Gastroesophageal sphincter (tissue), 4 donors: Measurements from ENCODE around the gene TCOF1. TPM values are rescaled to one million over a fixed set of nuclear protein-coding genes. Genes with fewer than 3 reads are reported as not detected.

Source experiments
- ATAC-seq: fragments of 150-250 bp; one replicate; pipeline ENCODE4 v1.9.1; 2016; ENCODE audit warnings: mild to moderate bottlenecking, moderate library complexity
- H3K27ac ChIP-seq, 4 donors: fragments of 200-600 bp; sonication (generic) in 3 of 4; 1 replicate in 3 of 4; 2 replicates in 1 of 4; pipeline ENCODE4 v1.5.1; 2016 to 2019
- H3K27me3 ChIP-seq: fragments of 200-600 bp; sonication (generic); one replicate; pipeline ENCODE4 v1.5.1; 2019
- H3K36me3 ChIP-seq, 2 donors: fragments of 200-600 bp; sonication (generic); one replicate each; pipeline ENCODE4 v1.5.1; 2019; ENCODE audit warnings: control low read depth in 1 of 2
- H3K4me1 ChIP-seq, 3 donors: fragments of 200-600 bp; sonication (generic); 1 replicate in 2 of 3; 2 replicates in 1 of 3; pipeline ENCODE4 v1.5.1; 2016 to 2019; ENCODE audit warnings: control low read depth in 2 of 3
- H3K4me3 ChIP-seq, 2 donors: fragments of 200-600 bp; sonication (generic); one replicate each; pipeline ENCODE4 v1.5.1; 2019; ENCODE audit warnings: mild to moderate bottlenecking in 1 of 2, moderate library complexity in 1 of 2
- H3K9me3 ChIP-seq, 3 donors: fragments of 200-600 bp; sonication (generic); one replicate each; pipeline ENCODE4 v1.5.1; 2017 to 2019; ENCODE audit warnings: control low read depth in 2 of 3
- EP300 ChIP-seq: sonication (generic); formaldehyde crosslinking; IDR thresholded peaks from one replicate; pipeline ENCODE4 v1.6.1; 2017; ENCODE audit warnings: antibody characterized with exemption, mild to moderate bottlenecking
- POLR2A ChIP-seq, 2 donors: fragments of 450-650 bp; IDR thresholded peaks; one replicate each; pipeline ENCODE4 v1.6.1; 2017; ENCODE audit warnings: antibody characterized with exemption in 2 of 2, mild to moderate bottlenecking in 2 of 2, moderate library complexity in 1 of 2
- POLR2AphosphoS5 ChIP-seq: sonication (generic); formaldehyde crosslinking; IDR thresholded peaks from one replicate; pipeline ENCODE4 v1.6.1; 2017; ENCODE audit warnings: antibody characterized with exemption
- WGBS, 2 donors: methylation state at CpG; one replicate each; pipeline ENCODE4 v1.1.5; 2018; ENCODE audit warnings: low coverage in 1 of 2; 5-methylcytosine and 5-hydroxymethylcytosine counted together
- total RNA-seq, 4 donors: library from RNA; depleted of rRNA; stranded (reverse); fragments of >200 nt; gene quantifications; one replicate each; pipeline ENCODE4 v1.1.0, GENCODE V29; 2016
- TF ChIP-seq, protein P1 (sequence below), 4 experiments: fragments of 200-600 bp in 2 of 4; fragments of 450-650 bp in 2 of 4; sonication (generic) in 1 of 4; IDR thresholded peaks; one replicate each; pipeline ENCODE4 v1.5.1; 2017 to 2019; ENCODE audit warnings: antibody characterized with exemption in 4 of 4, mild to moderate bottlenecking in 2 of 4, moderate library complexity in 2 of 4

TCOF1 gene
- total RNA-seq, 4 donors from 2014 or later, result 25.4 to 55.7 (median 31.0) TPM

- H3K27me3 ChIP-seq, result no peaks in the 10 kb centered on the region
- H3K9me3 ChIP-seq, result no peaks in the 10 kb centered on the region
- peaks cover 0 to 11% (median 0%) of the 10 kb centered on the region in 3 donors for H3K4me1 ChIP-seq
- WGBS, 2 donors, result 100% methylated on average over 1 of the region's 1 CpG
- TF ChIP-seq POLR2AphosphoS5 (no peak), EP300 (no peak), POLR2A (IDR thresholded peaks at IDR 0.05) (no peak)
- TF ChIP-seq, protein P1, sequence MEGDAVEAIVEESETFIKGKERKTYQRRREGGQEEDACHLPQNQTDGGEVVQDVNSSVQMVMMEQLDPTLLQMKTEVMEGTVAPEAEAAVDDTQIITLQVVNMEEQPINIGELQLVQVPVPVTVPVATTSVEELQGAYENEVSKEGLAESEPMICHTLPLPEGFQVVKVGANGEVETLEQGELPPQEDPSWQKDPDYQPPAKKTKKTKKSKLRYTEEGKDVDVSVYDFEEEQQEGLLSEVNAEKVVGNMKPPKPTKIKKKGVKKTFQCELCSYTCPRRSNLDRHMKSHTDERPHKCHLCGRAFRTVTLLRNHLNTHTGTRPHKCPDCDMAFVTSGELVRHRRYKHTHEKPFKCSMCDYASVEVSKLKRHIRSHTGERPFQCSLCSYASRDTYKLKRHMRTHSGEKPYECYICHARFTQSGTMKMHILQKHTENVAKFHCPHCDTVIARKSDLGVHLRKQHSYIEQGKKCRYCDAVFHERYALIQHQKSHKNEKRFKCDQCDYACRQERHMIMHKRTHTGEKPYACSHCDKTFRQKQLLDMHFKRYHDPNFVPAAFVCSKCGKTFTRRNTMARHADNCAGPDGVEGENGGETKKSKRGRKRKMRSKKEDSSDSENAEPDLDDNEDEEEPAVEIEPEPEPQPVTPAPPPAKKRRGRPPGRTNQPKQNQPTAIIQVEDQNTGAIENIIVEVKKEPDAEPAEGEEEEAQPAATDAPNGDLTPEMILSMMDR (IDR thresholded peaks at IDR 0.05), result no peak
- no peak overlapping the region for H3K27ac ChIP-seq
- no peak overlapping the region for H3K4me3 ChIP-seq
- ATAC-seq, result no peak
- H3K36me3 ChIP-seq, result no peaks in the 10 kb centered on the region
Measured at GRCh38 chr5:150321211-150321610, 36.3 kb upstream of the TCOF1 start.

DNA sequence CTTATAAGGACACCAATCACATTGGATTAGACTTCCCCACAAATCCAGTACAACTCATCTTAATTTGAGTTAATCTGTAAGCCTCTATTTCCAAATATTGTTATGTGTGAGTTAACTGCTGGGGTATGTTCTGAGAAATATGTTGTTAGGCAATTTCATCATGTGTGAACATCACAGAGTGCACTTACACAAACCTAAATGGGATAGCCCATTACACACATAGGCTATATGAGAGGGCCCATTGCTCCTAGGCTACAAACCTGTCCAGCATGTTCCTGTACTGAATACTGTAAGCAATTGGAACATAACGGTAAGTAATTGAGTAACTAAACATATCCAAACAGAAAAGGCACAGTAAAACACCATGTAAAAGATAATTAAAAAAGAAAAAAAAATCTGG is 35.7 kb upstream of the TCOF1 start:
- 89 to 100% methylated on average over 1 of the region's 1 CpG for WGBS, 2 donors

GRCh38 chr5:150322202-150322601 is 35.3 kb upstream of the TCOF1 start:
- H3K36me3 ChIP-seq, result no peaks in the 10 kb centered on the region
- ATAC-seq, result no peak
- H3K27me3 ChIP-seq, result no peaks in the 10 kb centered on the region
- H3K9me3 ChIP-seq, result no peaks in the 10 kb centered on the region
- peaks cover 0 to 11% (median 0%) of the 10 kb centered on the region in 3 donors for H3K4me1 ChIP-seq
- no peak overlapping the region for H3K4me3 ChIP-seq
- H3K27ac ChIP-seq, result no peak overlapping the region
- TF ChIP-seq EP300, result no peak

More for the DNA sequence above, 35.7 kb upstream of the TCOF1 start:
- no peaks in the 10 kb centered on the region for H3K27me3 ChIP-seq
- no peaks in the 10 kb centered on the region for H3K9me3 ChIP-seq
- no peak overlapping the region for H3K27ac ChIP-seq
- H3K36me3 ChIP-seq, result no peaks in the 10 kb centered on the region
- H3K4me1 ChIP-seq, result peaks cover 0 to 11% (median 0%) of the 10 kb centered on the region in 3 donors
- ATAC-seq, result no peak
- no peak for TF ChIP-seq EP300
- no peak for TF ChIP-seq POLR2A (IDR thresholded peaks at IDR 0.05)
- H3K4me3 ChIP-seq, result no peak overlapping the region

DNA sequence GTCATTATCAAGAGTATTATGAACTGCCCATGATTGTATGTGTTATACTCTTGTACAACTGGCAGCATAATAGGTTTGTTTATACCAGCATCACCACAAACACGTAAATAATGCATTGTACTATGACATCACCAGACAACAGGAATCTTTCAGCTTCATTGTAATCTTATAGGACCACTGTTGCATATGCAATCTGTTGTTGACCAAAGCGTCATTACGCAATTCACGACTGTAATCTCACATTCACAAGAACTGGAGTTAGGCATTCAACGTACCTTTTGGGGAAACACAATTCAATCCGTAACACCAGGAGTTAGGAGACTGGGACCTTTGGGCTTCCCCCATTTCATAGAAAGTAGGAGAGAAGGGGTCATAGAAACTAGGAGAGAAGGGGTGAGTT is 34.4 kb upstream of the TCOF1 start:
- H3K4me3 ChIP-seq, result no peak overlapping the region
- TF ChIP-seq POLR2AphosphoS5, result no peak
- TF ChIP-seq, protein P1 (IDR thresholded peaks at IDR 0.05), result no peak
- no peak for TF ChIP-seq EP300
- TF ChIP-seq POLR2A (IDR thresholded peaks at IDR 0.05), result no peak
- WGBS, 2 donors, result 81 to 87% methylated on average over 3 to 6 of the region's 6 CpGs
- H3K27me3 ChIP-seq, result no peaks in the 10 kb centered on the region
- H3K4me1 ChIP-seq, result peaks cover 0 to 11% (median 0%) of the 10 kb centered on the region in 3 donors
- no peak for ATAC-seq
- no peaks in the 10 kb centered on the region for H3K36me3 ChIP-seq
- no peaks in the 10 kb centered on the region for H3K9me3 ChIP-seq
- H3K27ac ChIP-seq, result no peak overlapping the region

GRCh38 chr5:150323819-150324218 is 33.7 kb upstream of the TCOF1 start:
- WGBS, 2 donors, result 92 to 98% methylated on average over 2 to 8 of the region's 8 CpGs
- H3K4me3 ChIP-seq, result no peak overlapping the region
- peaks cover 0 to 11% (median 0%) of the 10 kb centered on the region in 3 donors for H3K4me1 ChIP-seq
- ATAC-seq, result no peak
- H3K27me3 ChIP-seq, result no peaks in the 10 kb centered on the region
- H3K36me3 ChIP-seq, result no peaks in the 10 kb centered on the region
- no peak overlapping the region for H3K27ac ChIP-seq
- TF ChIP-seq, protein P1 (IDR thresholded peaks at IDR 0.05), result no peak
- TF ChIP-seq POLR2A (IDR thresholded peaks at IDR 0.05) (no peak), POLR2AphosphoS5 (no peak), EP300 (no peak)
- no peaks in the 10 kb centered on the region for H3K9me3 ChIP-seq

DNA sequence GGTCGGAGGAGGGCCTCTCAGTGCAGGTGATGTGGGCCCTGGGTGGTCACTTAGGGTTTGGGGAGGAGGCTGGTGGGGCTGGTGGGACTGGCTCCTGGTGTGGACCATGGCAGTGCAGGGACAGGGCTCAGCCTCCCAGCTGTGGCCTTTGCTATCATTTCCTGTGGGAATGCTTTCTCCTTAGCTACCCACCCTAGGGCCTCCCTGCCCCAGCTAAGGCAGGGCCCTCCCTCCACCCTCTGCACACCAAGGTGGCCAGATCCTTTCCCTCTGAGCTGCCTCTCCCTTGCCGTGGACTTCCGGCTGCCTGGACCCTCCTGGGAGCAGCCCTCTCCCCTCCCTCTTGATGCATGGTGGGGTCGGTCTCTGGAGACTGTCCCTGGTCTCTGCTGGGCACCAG is 32.1 kb upstream of the TCOF1 start:
- Histone ChIP-seq H3K4me1 (peaks cover 0 to 4% (median 0%) of the 10 kb centered on the region in 3 donors), H3K9me3 (no peaks in the 10 kb centered on the region), H3K4me3 (no peak overlapping the region), H3K27me3 (no peaks in the 10 kb centered on the region), H3K36me3 (no peaks in the 10 kb centered on the region), H3K27ac (no peak overlapping the region)
- WGBS, 2 donors, result 75 to 90% methylated on average over 1 to 3 of the region's 4 CpGs
- ATAC-seq, result no peak
- TF ChIP-seq, protein P1 (IDR thresholded peaks at IDR 0.05), result no peak
- TF ChIP-seq POLR2A (IDR thresholded peaks at IDR 0.05), result no peak
- TF ChIP-seq EP300, result no peak
- no peak for TF ChIP-seq POLR2AphosphoS5
